Right cardiac atrium (tissue), 5 donors: ENCODE measurements around the gene CMTM4. TPM values are rescaled to one million over a fixed set of nuclear protein-coding genes. Genes with fewer than 3 reads are reported as not detected.
"Not testable (repeated sequence)": the region's sequence is repeated elsewhere in the genome, so short reads cannot be mapped to it uniquely, and the experiment has no call there.

ENCODE experiments used
- ATAC-seq, 2 donors: fragments of 200-7000 bp; cut with Tn5 transposase; one replicate each; pipeline versions ENCODE4 v1.8.0 to v1.9.1; 2020; ENCODE audit warnings: moderate library complexity in 2 of 2, mild to moderate bottlenecking in 1 of 2
- DNase-seq, 3 donors: peaks; one replicate each; pipeline ENCODE4 v3.0.0-alpha.2; 2020
- H3K27ac ChIP-seq: one replicate; pipeline ENCODE4 v1.5.1; 2013; ENCODE audit warnings: mild to moderate bottlenecking, low read length, control low read depth, moderate library complexity
- H3K27me3 ChIP-seq: one replicate; pipeline ENCODE4 v1.6.1; 2013; ENCODE audit not compliant: control insufficient read depth, insufficient read depth
- H3K4me1 ChIP-seq: one replicate; pipeline ENCODE4 v1.6.1; 2013; ENCODE audit warnings: low read length; ENCODE audit not compliant: control insufficient read depth, insufficient read depth
- H3K4me3 ChIP-seq: one replicate; pipeline ENCODE4 v1.5.1; 2013; ENCODE audit warnings: low read length, control low read depth
- H3K9me3 ChIP-seq: one replicate; pipeline ENCODE4 v1.6.1; 2013; ENCODE audit warnings: low read length; ENCODE audit not compliant: control insufficient read depth
- WGBS: extraction: QIAGEN DNeasy Blood & Tissue Kit; methylation state at CpG from one replicate; pipeline ENCODE4 v1.1.7; 2013; 5-methylcytosine and 5-hydroxymethylcytosine counted together
- intact Hi-C, 4 donors: fragments of 100-400 bp; cut with DNase I; formaldehyde crosslinking; loops; one replicate each; pipeline versions ENCODE4 v1.11.0 to v1.14.0; 2022 to 2023
- polyA plus RNA-seq: library from polyadenylated mRNA; stranded (reverse); fragments of 200-250 nt; gene quantifications from one replicate; pipeline ENCODE4 v1.2.3, GENCODE V29; 2013
- total RNA-seq, 4 donors: library from RNA; stranded (reverse); fragmentation: NEBNext Ultra II Directional; extraction: Animal tissue kit (Norgen Biotek cat#: 25700); gene quantifications; one replicate each; pipeline ENCODE4 v1.2.1, GENCODE V29; 2021
- donor health status: healthy with polysubstance abuse.
- donor health status: DM: no; HTN: yes; CAD: no.
- donor health status: DM: no; HTN: no; CAD: no.
- donor health status: DM: no; HTN: yes; CAD: no; lungs with severe emphysema.
- donor health status: DM: yes; HTN: yes; CAD: no.

The CMTM4 gene
- total and polyA plus RNA-seq, 5 donors, result 7.9 to 15.9 (median 13.5) TPM

DNA sequence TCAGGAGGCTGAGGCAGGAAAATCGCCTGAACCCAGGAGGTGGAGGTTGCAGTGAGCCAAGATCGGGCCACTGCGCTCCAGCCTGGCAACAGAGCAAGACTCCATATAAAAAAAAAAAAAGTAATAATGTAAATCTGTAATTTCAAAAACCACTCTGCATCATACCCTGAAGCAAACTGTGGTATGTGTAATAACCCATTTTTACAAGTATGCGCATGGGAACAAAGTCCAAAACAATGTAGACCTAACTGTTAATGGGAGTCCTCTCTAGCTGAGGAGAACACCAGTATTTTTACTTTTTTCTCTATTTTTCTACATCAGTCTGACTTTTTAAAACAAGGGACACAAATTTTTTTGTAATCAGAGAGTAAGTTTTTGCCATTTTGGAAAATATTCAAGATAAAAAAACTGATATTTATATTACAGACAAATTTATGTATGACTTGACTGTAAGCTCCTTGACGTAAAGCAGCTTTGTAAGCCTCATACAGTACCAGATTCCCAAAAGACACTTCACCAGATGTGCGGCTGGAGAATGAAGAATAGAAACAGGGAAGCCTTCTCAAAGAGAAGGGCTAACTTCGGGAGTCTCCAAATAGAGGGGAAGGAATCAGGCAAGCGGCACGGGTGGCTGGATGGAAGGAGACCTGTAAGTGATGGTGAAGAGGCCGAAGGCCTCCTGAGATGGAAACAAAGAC, 25.7 kb downstream of the CMTM4 start:
- no peaks in the 10 kb centered on the region for H3K4me1 ChIP-seq
- no peak overlapping the region for H3K27ac ChIP-seq
- WGBS, result 94% methylated on average over 10 of the region's 10 CpGs
- ATAC-seq (no peak), DNase-seq (no peak)
- no peak overlapping the region for H3K4me3 ChIP-seq
- intact Hi-C loops, result no loop called here
- no peaks in the 10 kb centered on the region for H3K9me3 ChIP-seq
- H3K27me3 ChIP-seq, result no peaks in the 10 kb centered on the region

DNA sequence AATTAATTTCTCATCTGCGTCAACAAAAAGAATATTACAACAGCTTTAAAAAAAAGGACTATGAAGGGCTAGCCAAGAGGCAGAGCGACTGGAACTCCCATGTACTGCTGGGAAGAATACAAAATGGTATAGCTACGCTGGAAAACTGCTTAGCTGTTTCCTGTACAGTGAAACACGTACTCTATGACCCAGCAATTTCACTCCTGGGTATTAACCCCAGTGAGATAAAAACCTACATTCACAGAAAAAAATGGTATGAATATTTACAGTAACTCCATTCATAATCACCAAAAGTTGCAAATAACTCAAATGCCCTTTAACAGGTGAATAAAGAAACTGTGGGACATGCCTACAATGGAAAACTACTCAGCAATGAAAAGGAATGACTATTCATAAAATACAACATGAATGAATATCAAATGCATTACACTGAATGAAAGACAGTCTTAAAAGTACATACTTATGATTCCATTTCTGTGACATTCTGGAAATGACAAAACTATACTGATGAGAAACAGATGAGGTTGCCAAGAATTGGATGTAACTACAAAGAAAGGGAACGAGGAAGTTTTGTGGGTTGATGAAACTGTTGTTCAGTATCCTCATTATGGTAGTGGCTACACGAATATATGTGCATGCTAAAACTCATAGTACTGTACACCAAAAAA, 27.6 kb downstream of the CMTM4 start:
- no peaks in the 10 kb centered on the region for H3K27me3 ChIP-seq
- intact Hi-C loops, result no loop called here
- no peak overlapping the region for H3K4me3 ChIP-seq
- ATAC-seq, result no peak
- DNase-seq, result no peak
- no peaks in the 10 kb centered on the region for H3K4me1 ChIP-seq
- no peak overlapping the region for H3K27ac ChIP-seq
- 75% methylated on average over 6 of the region's 6 CpGs for WGBS
- H3K9me3 ChIP-seq, result no peaks in the 10 kb centered on the region

GRCh38 chr16:66667944-66668343, 28.6 kb downstream of the CMTM4 start:
- Histone ChIP-seq H3K9me3 (no peaks in the 10 kb centered on the region), H3K27me3 (no peaks in the 10 kb centered on the region), H3K4me3 (no peak overlapping the region), H3K4me1 (no peaks in the 10 kb centered on the region), H3K27ac (no peak overlapping the region)
- DNase-seq (no peak), ATAC-seq (no peak)
- 100% methylated on average over 1 of the region's 1 CpG for WGBS
- intact Hi-C loops, result no loop called here

DNA sequence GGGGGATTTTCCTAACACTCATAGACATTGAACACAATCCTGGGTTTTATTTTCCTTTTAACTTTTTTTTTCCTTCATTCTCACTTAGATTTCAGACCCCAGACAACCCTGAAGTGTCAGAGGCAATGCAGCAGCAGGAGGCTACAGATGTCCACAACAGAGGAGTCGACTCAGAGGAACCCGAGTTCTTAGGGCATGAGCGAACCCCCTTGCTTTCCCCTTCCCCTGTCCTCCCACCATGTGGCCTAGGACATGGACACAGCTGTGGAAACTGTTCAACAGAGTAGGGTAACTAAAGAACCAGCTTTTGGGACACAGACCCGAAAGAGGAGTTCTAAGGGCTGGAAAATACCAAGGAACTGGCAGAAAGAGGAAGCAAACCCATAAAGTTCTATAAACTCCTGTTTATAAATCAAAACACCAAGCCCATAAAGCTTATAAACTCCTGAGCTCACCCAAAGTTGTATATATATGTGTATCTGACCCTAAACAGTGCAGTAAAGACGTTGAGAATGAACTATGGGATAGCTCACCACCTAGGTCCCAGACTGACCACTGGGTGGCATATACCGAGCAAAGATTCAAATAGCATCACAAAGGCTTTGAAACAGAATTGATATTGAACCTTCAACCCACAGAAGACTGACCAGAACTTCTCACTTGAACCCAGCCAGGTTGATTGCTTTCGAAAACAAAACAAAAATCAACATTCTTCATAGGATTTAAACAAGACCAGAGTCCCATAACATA, 33.9 kb downstream of the CMTM4 start:
- ATAC-seq (peak; percentile 66 to 71), DNase-seq (no peak)
- no peaks in the 10 kb centered on the region for H3K27me3 ChIP-seq
- H3K4me3 ChIP-seq, result no peak overlapping the region
- no peaks in the 10 kb centered on the region for H3K9me3 ChIP-seq
- intact Hi-C loops, result no loop called here
- WGBS, result 70% methylated on average over 7 of the region's 7 CpGs
- peak overlapping the region; percentile 67 for H3K27ac ChIP-seq
- H3K4me1 ChIP-seq, result peaks cover 4% of the 10 kb centered on the region

- DNase-seq, intact Hi-C loops, H3K27ac ChIP-seq, H3K4me3 ChIP-seq, H3K27me3 ChIP-seq, H3K9me3 ChIP-seq, H3K4me1 ChIP-seq: not testable (repeated sequence)
- WGBS, result 76% methylated on average over 6 of the region's 6 CpGs
- peak in 1 of 2 donors; percentile 40 for ATAC-seq
Measured at GRCh38 chr16:66661671-66662346, 34.7 kb downstream of the CMTM4 start.

- H3K4me3 ChIP-seq, result no peak overlapping the region
- peaks cover 4% of the 10 kb centered on the region for H3K4me1 ChIP-seq
- intact Hi-C loops, result no loop called here
- ATAC-seq (no peak), DNase-seq (no peak)
- no peaks in the 10 kb centered on the region for H3K27me3 ChIP-seq
- 64% methylated on average over 4 of the region's 4 CpGs for WGBS
- H3K9me3 ChIP-seq, result no peaks in the 10 kb centered on the region
- H3K27ac ChIP-seq, result peak overlapping the region; percentile 12
Measured at GRCh38 chr16:66661210-66661560, 35.4 kb downstream of the CMTM4 start.

DNA sequence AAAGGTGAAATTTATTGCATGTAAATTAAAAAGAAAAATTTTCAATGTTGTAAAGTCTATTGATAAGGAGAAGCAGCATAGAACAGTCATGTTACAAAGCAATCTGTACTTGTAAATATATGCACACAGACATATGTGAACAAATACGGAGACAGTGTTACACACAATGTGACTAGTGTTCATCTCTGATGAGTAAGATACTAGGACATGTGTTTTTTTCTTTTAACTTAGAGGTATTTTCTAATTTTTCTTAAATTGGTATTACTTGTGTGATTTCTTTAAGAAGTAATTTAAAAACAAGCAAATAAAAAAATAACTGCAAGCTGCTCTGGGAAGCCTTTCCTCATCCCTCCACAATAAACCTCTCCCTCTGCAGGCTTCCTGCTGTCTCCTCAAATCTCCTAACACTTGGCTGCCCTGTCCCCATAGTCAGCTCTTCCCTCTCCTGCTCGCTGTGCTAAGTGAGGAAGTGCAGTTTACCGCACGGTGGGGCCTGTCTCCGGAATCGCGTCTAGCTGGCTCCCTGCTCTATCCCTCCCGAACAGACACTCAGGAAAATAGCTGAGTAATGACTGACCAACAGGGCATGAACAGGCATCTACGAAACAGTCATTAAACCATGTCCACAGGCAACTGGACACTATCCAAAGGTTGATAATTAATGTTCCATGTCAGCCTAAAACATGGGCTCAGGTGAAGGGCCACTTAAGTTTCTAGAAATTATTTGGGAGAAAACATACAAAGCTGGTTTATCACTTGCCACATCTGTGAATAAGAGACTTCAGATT, 35.9 kb downstream of the CMTM4 start:
- ATAC-seq (peak; percentile 97 to 98), DNase-seq (peak; percentile 67 to 83 (median 80))
- H3K4me3 ChIP-seq, result no peak overlapping the region
- H3K4me1 ChIP-seq, result peaks cover 4% of the 10 kb centered on the region
- H3K9me3 ChIP-seq, result no peaks in the 10 kb centered on the region
- WGBS, result 8% methylated on average over 9 of the region's 9 CpGs
- peak overlapping the region; percentile 12 for H3K27ac ChIP-seq
- no peaks in the 10 kb centered on the region for H3K27me3 ChIP-seq
- intact Hi-C loops, result no loop called here

DNA sequence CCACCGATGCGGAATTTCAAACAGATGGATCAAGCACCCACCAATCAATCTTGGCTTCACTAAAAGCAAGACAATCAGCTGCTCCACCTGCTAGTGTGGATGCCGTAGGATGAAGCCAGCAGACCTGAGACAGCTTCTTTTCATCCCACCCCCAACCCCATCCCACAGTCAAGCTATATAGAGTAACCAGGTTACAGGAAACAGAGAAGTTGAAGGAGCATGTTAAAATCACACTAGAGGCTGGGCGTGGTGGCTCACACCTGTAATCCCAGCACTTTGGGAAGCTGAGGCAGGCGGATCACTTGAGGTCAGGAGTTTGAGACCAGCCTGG, 37.7 kb downstream of the CMTM4 start:
- no peaks in the 10 kb centered on the region for H3K9me3 ChIP-seq
- no peak for DNase-seq
- no peak overlapping the region for H3K4me3 ChIP-seq
- ATAC-seq, result no peak
- no peak overlapping the region for H3K27ac ChIP-seq
- intact Hi-C loops, result no loop called here
- H3K27me3 ChIP-seq, result no peaks in the 10 kb centered on the region
- H3K4me1 ChIP-seq, result peaks cover 4% of the 10 kb centered on the region
- 98% methylated on average over 5 of the region's 5 CpGs for WGBS

GRCh38 chr16:66658143-66658859, 38.2 kb downstream of the CMTM4 start:
- ATAC-seq (no peak), DNase-seq (no peak)
- 73% methylated on average over 6 of the region's 6 CpGs for WGBS
- peaks cover 4% of the 10 kb centered on the region for H3K4me1 ChIP-seq
- H3K9me3 ChIP-seq, result no peaks in the 10 kb centered on the region
- H3K27me3 ChIP-seq, result no peaks in the 10 kb centered on the region
- H3K27ac ChIP-seq, result no peak overlapping the region
- intact Hi-C loops, result no loop called here
- no peak overlapping the region for H3K4me3 ChIP-seq

DNA sequence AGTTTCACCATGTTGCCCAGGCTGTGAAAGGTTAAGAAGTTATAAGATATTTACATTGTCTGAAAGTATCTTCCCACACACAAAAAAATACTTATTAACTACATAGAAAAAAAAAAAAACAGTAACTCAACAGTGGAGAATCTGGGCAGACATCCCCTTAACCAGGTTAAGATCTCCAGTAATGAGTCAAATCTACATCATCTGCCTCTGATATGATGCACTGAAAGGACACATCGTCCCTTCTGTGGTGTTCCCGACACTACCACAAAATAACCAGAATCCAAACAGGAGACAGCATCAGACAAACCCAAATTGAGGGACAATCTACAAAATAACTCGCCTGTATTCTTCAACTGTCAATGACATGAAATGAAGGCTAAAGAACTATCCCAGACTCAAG, 40.0 kb downstream of the CMTM4 start:
- H3K4me3 ChIP-seq, result no peak overlapping the region
- no peaks in the 10 kb centered on the region for H3K9me3 ChIP-seq
- H3K4me1 ChIP-seq, result peaks cover 4% of the 10 kb centered on the region
- intact Hi-C loops, result no loop called here
- DNase-seq, result no peak
- no peak for ATAC-seq
- 96% methylated on average over 3 of the region's 3 CpGs for WGBS
- no peaks in the 10 kb centered on the region for H3K27me3 ChIP-seq
- no peak overlapping the region for H3K27ac ChIP-seq
